ENCODE measurements around the gene PIWIL1. TPM values are rescaled to one million over a fixed set of nuclear protein-coding genes. Genes with fewer than 3 reads are reported as not detected.

PIWIL1 gene
- polyA plus RNA-seq, 2 of the 4 experiments (the other 2 are of a cell fraction): not detected

DNA sequence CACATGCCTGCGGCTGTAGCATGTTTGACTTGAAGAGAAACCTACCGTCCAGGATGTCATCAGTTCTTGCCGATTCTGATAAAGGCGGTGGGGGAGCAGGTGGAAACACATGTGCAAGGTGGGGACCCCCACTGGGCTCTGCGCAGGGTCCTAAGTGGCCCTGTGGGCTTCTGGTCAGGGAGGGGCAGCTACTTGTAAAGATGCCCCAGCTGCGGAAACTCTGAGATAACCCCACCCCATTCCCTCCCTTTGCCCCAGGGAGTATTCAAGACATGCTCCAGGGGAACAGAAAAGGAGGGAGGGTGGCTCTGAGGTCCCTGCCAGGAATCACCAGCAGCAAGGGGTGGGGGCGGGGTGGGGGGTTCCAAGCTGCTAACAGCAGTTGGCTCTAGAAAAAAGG is 67.6 kb downstream of the PIWIL1 start:
- no peak for ATAC-seq
- ChIA-PET CTCF (no interaction called here), POLR2A (no interaction called here)
- WGBS (ENCODE audit: missing lambda C conversion rate): 41% methylated on average over 7 of the region's 7 CpGs
- Histone ChIP-seq H3K27ac (no peak overlapping the region), H3K4me1 (no peaks in the 10 kb centered on the region), H3K9me3 (no peaks in the 10 kb centered on the region; the same call in 2 of the 3 replicates), H3K4me2 (no peak overlapping the region), H3K4me3 (no peak overlapping the region)
- TF ChIP-seq RARB (CRISPR knock-in tag; IDR thresholded peaks at IDR 0.05): no peak
- no peak for FAIRE-seq
- no peak for DNase-seq (ENCODE audit: low read depth in 1 of 2, low spot score in 1 of 2)

DNA sequence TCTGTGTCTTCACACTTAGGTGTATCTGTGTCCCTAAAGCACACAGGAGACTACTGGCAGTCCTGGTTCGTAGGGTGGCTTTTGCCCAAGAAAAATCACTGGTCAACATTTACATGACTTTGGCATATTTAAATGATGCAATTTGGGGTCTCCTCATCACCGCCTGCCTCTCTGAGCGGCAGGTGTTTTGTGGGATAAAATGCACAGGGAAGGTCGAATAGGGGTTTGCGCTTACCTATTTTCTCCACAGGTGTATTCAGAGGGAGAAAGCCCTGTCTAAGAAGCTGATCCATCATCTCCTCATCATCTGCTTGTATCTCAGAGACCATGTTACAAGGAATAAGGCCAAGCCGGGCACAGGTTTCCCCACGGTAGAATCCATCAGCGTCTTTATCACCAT is 74.7 kb downstream of the PIWIL1 start:
- ChIA-PET CTCF (no interaction called here), POLR2A (no interaction called here)
- H3K4me1 ChIP-seq: no peaks in the 10 kb centered on the region
- H3K27ac ChIP-seq: no peak overlapping the region
- no peak for DNase-seq (ENCODE audit: low read depth in 1 of 2, low spot score in 1 of 2)
- H3K4me3 ChIP-seq: no peak overlapping the region
- no peak for ATAC-seq
- TF ChIP-seq ZNF302 (CRISPR knock-in tag; IDR thresholded peaks at IDR 0.05) (no peak), RCOR1 (IDR thresholded peaks at IDR 0.05; ENCODE audit: low read depth, low read length) (no peak), FOXS1 (CRISPR knock-in tag; IDR thresholded peaks at IDR 0.05) (no peak), HOXB5 (CRISPR knock-in tag; IDR thresholded peaks at IDR 0.05) (no peak), FOSB (CRISPR knock-in tag; IDR thresholded peaks at IDR 0.05) (no peak), SMC3 (IDR thresholded peaks at IDR 0.05) (no peak), BHLHE40 (IDR thresholded peaks at IDR 0.05; ENCODE audit: low read depth, low read length) (no peak), EHMT2 (IDR thresholded peaks at IDR 0.05; ENCODE audit: low read depth) (no peak), JUNB (IDR thresholded peaks at IDR 0.05) (no peak), GATA3 (IDR thresholded peaks at IDR 0.05; ENCODE audit: borderline replicate concordance) (no peak), HOXA7 (CRISPR knock-in tag; IDR thresholded peaks at IDR 0.05) (no peak), NPAS2 (CRISPR knock-in tag; IDR thresholded peaks at IDR 0.05; ENCODE audit: borderline replicate concordance) (no peak)
- TF ChIP-seq, protein P1, sequence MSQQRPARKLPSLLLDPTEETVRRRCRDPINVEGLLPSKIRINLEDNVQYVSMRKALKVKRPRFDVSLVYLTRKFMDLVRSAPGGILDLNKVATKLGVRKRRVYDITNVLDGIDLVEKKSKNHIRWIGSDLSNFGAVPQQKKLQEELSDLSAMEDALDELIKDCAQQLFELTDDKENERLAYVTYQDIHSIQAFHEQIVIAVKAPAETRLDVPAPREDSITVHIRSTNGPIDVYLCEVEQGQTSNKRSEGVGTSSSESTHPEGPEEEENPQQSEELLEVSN (IDR thresholded peaks at IDR 0.05; ENCODE audit: borderline replicate concordance, low read depth): no peak
- TF ChIP-seq, protein P2, sequence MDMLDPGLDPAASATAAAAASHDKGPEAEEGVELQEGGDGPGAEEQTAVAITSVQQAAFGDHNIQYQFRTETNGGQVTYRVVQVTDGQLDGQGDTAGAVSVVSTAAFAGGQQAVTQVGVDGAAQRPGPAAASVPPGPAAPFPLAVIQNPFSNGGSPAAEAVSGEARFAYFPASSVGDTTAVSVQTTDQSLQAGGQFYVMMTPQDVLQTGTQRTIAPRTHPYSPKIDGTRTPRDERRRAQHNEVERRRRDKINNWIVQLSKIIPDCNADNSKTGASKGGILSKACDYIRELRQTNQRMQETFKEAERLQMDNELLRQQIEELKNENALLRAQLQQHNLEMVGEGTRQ (IDR thresholded peaks at IDR 0.05): no peak
- TF ChIP-seq, protein P3, sequence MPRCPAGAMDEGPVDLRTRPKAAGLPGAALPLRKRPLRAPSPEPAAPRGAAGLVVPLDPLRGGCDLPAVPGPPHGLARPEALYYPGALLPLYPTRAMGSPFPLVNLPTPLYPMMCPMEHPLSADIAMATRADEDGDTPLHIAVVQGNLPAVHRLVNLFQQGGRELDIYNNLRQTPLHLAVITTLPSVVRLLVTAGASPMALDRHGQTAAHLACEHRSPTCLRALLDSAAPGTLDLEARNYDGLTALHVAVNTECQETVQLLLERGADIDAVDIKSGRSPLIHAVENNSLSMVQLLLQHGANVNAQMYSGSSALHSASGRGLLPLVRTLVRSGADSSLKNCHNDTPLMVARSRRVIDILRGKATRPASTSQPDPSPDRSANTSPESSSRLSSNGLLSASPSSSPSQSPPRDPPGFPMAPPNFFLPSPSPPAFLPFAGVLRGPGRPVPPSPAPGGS (IDR thresholded peaks at IDR 0.05): no peak
- FAIRE-seq: no peak
- 56% methylated on average over 8 of the region's 8 CpGs for WGBS (ENCODE audit: missing lambda C conversion rate)
- H3K4me2 ChIP-seq: no peak overlapping the region
- no peaks in the 10 kb centered on the region for H3K9me3 ChIP-seq

DNA sequence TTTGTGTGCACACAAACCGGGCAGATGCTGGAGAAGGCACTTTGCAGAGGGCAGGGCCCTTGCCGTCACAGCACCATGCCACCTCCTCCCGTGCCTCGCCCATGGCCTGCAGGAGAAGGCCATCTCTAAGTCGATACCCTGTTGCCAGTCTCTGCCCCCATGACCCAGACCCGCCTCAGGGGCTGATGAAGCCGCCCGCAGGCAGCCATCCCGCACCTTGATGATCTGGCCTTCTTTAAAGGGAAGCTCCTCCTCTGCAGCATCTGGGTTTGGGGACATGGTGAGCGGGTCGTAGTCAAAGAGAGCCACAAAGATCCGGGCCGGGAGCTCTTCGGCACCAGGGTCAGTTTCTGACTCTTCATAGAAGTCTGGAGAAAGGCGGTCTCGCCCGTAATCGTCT is 76.2 kb downstream of the PIWIL1 start:
- WGBS (ENCODE audit: missing lambda C conversion rate): 32% methylated on average over 16 of the region's 18 CpGs
- no peak for FAIRE-seq
- ChIA-PET POLR2A (no interaction called here), CTCF (interaction anchor here (0.8 kb wide), 1 partner anchor 334 kb away, joined by 3 read pairs; no protein-coding TSS in a partner anchor)
- H3K4me2 ChIP-seq: no peak overlapping the region
- DNase-seq (ENCODE audit: low read depth in 1 of 2, low spot score in 1 of 2): no peak
- H3K27ac ChIP-seq: no peak overlapping the region
- H3K4me3 ChIP-seq: no peak overlapping the region
- no peaks in the 10 kb centered on the region for H3K4me1 ChIP-seq
- H3K9me3 ChIP-seq: no peaks in the 10 kb centered on the region
- no peak for ATAC-seq
- TF ChIP-seq JUNB (IDR thresholded peaks at IDR 0.05) (no peak), KDM5A (IDR thresholded peaks at IDR 0.05) (no peak)

DNA sequence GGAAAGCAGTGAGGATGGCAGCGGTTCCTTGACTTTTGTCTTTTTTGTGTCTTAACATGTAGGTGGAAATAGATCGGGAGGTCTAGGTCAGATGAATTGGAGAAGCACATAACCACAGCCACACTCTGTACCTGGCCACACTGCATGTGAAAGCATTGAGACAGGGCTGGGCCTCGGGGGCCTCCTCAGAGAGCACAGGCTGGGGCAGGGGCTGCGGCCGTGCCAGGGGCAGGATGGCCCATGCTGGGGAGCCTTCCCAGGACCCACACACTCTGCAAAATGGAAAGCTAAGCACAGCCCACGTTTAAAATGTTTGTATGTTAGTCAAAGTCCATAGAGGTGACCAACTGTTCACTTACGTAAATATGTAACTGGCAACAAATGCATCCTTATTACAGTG is 76.7 kb downstream of the PIWIL1 start:
- POLR2A ChIA-PET: no interaction called here
- CTCF ChIA-PET: interaction anchor here (0.8 kb wide), 1 partner anchor 334 kb away, joined by 3 read pairs; no protein-coding TSS in a partner anchor
- no peaks in the 10 kb centered on the region for H3K9me3 ChIP-seq
- H3K27ac ChIP-seq: no peak overlapping the region
- no peak for FAIRE-seq
- DNase-seq (ENCODE audit: low read depth in 1 of 2, low spot score in 1 of 2): no peak
- no peak overlapping the region for H3K4me2 ChIP-seq
- 24% methylated on average over 7 of the region's 7 CpGs for WGBS (ENCODE audit: missing lambda C conversion rate)
- H3K4me1 ChIP-seq: no peaks in the 10 kb centered on the region
- H3K4me3 ChIP-seq: no peak overlapping the region
- no peak for ATAC-seq
- TF ChIP-seq, protein P4, sequence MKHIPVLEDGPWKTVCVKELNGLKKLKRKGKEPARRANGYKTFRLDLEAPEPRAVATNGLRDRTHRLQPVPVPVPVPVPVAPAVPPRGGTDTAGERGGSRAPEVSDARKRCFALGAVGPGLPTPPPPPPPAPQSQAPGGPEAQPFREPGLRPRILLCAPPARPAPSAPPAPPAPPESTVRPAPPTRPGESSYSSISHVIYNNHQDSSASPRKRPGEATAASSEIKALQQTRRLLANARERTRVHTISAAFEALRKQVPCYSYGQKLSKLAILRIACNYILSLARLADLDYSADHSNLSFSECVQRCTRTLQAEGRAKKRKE (CRISPR knock-in tag; IDR thresholded peaks at IDR 0.05; ENCODE audit: low read depth): no peak
- no peak for TF ChIP-seq HOXA7 (CRISPR knock-in tag; IDR thresholded peaks at IDR 0.05)
- no peak for TF ChIP-seq ZC3H11A (IDR thresholded peaks at IDR 0.05)
- no peak for TF ChIP-seq HOXB13 (CRISPR knock-in tag; IDR thresholded peaks at IDR 0.05; ENCODE audit: low read depth)
- no peak for TF ChIP-seq ZFP36 (IDR thresholded peaks at IDR 0.05; ENCODE audit: borderline replicate concordance, partially characterized antibody)
- TF ChIP-seq JUNB (IDR thresholded peaks at IDR 0.05): no peak
- TF ChIP-seq PHF8 (IDR thresholded peaks at IDR 0.05; ENCODE audit: borderline replicate concordance, low read depth): no peak
- TF ChIP-seq, protein P5, sequence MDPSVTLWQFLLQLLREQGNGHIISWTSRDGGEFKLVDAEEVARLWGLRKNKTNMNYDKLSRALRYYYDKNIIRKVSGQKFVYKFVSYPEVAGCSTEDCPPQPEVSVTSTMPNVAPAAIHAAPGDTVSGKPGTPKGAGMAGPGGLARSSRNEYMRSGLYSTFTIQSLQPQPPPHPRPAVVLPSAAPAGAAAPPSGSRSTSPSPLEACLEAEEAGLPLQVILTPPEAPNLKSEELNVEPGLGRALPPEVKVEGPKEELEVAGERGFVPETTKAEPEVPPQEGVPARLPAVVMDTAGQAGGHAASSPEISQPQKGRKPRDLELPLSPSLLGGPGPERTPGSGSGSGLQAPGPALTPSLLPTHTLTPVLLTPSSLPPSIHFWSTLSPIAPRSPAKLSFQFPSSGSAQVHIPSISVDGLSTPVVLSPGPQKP (IDR thresholded peaks at IDR 0.05; ENCODE audit: low read depth, low read length): no peak
- no peak for TF ChIP-seq MAFK (IDR thresholded peaks at IDR 0.05; ENCODE audit: partially characterized antibody)
- TF ChIP-seq HEYL (CRISPR knock-in tag; IDR thresholded peaks at IDR 0.05): no peak
- TF ChIP-seq, protein P6, sequence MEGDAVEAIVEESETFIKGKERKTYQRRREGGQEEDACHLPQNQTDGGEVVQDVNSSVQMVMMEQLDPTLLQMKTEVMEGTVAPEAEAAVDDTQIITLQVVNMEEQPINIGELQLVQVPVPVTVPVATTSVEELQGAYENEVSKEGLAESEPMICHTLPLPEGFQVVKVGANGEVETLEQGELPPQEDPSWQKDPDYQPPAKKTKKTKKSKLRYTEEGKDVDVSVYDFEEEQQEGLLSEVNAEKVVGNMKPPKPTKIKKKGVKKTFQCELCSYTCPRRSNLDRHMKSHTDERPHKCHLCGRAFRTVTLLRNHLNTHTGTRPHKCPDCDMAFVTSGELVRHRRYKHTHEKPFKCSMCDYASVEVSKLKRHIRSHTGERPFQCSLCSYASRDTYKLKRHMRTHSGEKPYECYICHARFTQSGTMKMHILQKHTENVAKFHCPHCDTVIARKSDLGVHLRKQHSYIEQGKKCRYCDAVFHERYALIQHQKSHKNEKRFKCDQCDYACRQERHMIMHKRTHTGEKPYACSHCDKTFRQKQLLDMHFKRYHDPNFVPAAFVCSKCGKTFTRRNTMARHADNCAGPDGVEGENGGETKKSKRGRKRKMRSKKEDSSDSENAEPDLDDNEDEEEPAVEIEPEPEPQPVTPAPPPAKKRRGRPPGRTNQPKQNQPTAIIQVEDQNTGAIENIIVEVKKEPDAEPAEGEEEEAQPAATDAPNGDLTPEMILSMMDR (IDR thresholded peaks at IDR 0.05): no peak
